Endothelial cell of umbilical vein (primary cell): ENCODE data around the gene OR8H3. TPM values are rescaled to one million over a fixed set of nuclear protein-coding genes. Genes with fewer than 3 reads are reported as not detected.

Experiments used
- BruUV-seq: library from RNA; stranded (reverse); fragments of 400-500 nt; replicated peaks from 2 replicates; lab custom pipeline; 2021; lab: Mats Ljungman, UMichigan
- CTCF ChIA-PET: fragments of 300-600, 350-600 bp; sonication (Branson Sonifier 250); formaldehyde crosslinking; loops from one replicate; lab custom pipeline; 2021; ENCODE audit warnings: antibody characterized with exemption, inconsistent platforms; lab: Charles Lee
- POLR2A ChIA-PET: fragments of 300-600, 350-600 bp; sonication (Branson Sonifier 250); formaldehyde crosslinking; loops from one replicate; lab custom pipeline; 2021; ENCODE audit warnings: antibody characterized with exemption, inconsistent platforms; lab: Charles Lee
- DNase-seq: peaks from one replicate; pipeline ENCODE4 v3.0.0-alpha.2; 2011; ENCODE audit warnings: low read depth, low spot score
- FAIRE-seq: peaks from 2 replicates; lab custom pipeline; 2011; peaks lifted over from hg19 to GRCh38; lab: Jason Lieb, UNC
- H2AFZ ChIP-seq: 2 replicates; pipeline ENCODE4 v1.6.0; 2012; ENCODE audit warnings: low read depth, low read length, control low read depth, inconsistent platforms
- H3K27ac ChIP-seq: 2 replicates; pipeline ENCODE4 v1.5.1; 2011; ENCODE audit warnings: low read depth, mild to moderate bottlenecking, control low read depth, low read length, moderate library complexity; ENCODE audit not compliant: insufficient read depth
- H3K27me3 ChIP-seq, 2 experiments: 2 replicates each; pipeline versions ENCODE4 v1.6.0 to v1.6.1; 2011; ENCODE audit warnings: low read length in 2 of 2, mixed read lengths in 1 of 2; ENCODE audit not compliant: control insufficient read depth in 2 of 2, insufficient read depth in 2 of 2
- H3K36me3 ChIP-seq, 2 experiments: 2 replicates in 1 of 2; 3 replicates in 1 of 2; pipeline ENCODE4 v1.5.1; 2011; ENCODE audit warnings: low read length in 2 of 2, mild to moderate bottlenecking in 1 of 2, moderate library complexity in 1 of 2; ENCODE audit not compliant: control insufficient read depth in 2 of 2, insufficient read depth in 2 of 2; ENCODE audit errors: extremely low read depth in 1 of 2
- H3K4me1 ChIP-seq: 3 replicates; pipeline ENCODE4 v1.5.1; 2011; ENCODE audit warnings: mild to moderate bottlenecking, low read length; ENCODE audit not compliant: control insufficient read depth, insufficient read depth; ENCODE audit errors: extremely low read depth
- H3K4me2 ChIP-seq: 2 replicates; pipeline ENCODE4 v1.6.1; 2011; ENCODE audit warnings: low read length, control low read depth, mixed read lengths; ENCODE audit not compliant: insufficient read depth
- H3K4me3 ChIP-seq, 3 experiments: fragments of 200-600 bp in 1 of 3; sonication (generic), shearing (Covaris generic) in 1 of 3; replicated peaks in 1 of 3; 2 replicates each; pipeline ENCODE4 v1.5.1; 2011 to 2016; ENCODE audit warnings: control low read depth in 3 of 3, low read length in 3 of 3, mild to moderate bottlenecking in 2 of 3, inconsistent platforms in 1 of 3, low read depth in 1 of 3, moderate library complexity in 1 of 3; ENCODE audit not compliant: insufficient read depth in 1 of 3
- H3K79me2 ChIP-seq: 2 replicates; pipeline ENCODE4 v1.6.0; 2012; ENCODE audit warnings: low read length, inconsistent platforms; ENCODE audit not compliant: control insufficient read depth, insufficient read depth
- H3K9ac ChIP-seq: replicated peaks from 2 replicates; pipeline ENCODE3; 2011; ENCODE audit warnings: low read length, control low read depth; ENCODE audit not compliant: insufficient read depth; ENCODE audit errors: extremely low read depth
- H3K9me1 ChIP-seq: replicated peaks from 3 replicates; pipeline ENCODE4 v1.6.0; 2011; ENCODE audit warnings: mild to moderate bottlenecking, low read length; ENCODE audit not compliant: control insufficient read depth, insufficient read depth; ENCODE audit errors: extremely low read depth
- H3K9me3 ChIP-seq: replicated peaks from 2 replicates; pipeline ENCODE4 v1.5.1; 2012; ENCODE audit warnings: low read length, inconsistent platforms; ENCODE audit not compliant: control insufficient read depth, insufficient read depth
- H4K20me1 ChIP-seq: replicated peaks from 2 replicates; pipeline ENCODE3; 2011; ENCODE audit warnings: mild to moderate bottlenecking, low read length; ENCODE audit not compliant: control insufficient read depth, insufficient read depth; ENCODE audit errors: extremely low read depth
- CTCF ChIP-seq, 2 donors: IDR thresholded peaks; 1 replicate in 1 of 2; 2 replicates in 1 of 2; pipeline ENCODE4 v1.5.1; 2011; ENCODE audit warnings: low read length in 2 of 2, mild to moderate bottlenecking in 2 of 2, moderate library complexity in 2 of 2, control low read depth in 1 of 2, inconsistent platforms in 1 of 2, low read depth in 1 of 2; ENCODE audit not compliant: insufficient read depth in 1 of 2; ENCODE audit errors: extremely low read depth in 1 of 2
- EZH2 ChIP-seq: IDR thresholded peaks from 2 replicates; pipeline ENCODE4 v1.6.1; 2012; ENCODE audit warnings: borderline replicate concordance, low read depth, mild to moderate bottlenecking, moderate library complexity, low read length, inconsistent platforms; ENCODE audit not compliant: severe bottlenecking
- JUN ChIP-seq: IDR thresholded peaks from 2 replicates; pipeline ENCODE4 v1.6.1; 2011; ENCODE audit warnings: borderline replicate concordance, low read depth; ENCODE audit not compliant: insufficient read length, insufficient read depth
- MYC ChIP-seq: IDR thresholded peaks from one replicate; pipeline ENCODE4 v1.6.1; 2011; ENCODE audit warnings: mild to moderate bottlenecking, low read depth, low read length
- POLR2A ChIP-seq: IDR thresholded peaks from 2 replicates; pipeline ENCODE4 v1.6.1; 2012; ENCODE audit warnings: low read depth, mild to moderate bottlenecking, control low read depth, low read length
- dilution Hi-C: fragments of 300-500 bp; cut with MboI; formaldehyde crosslinking; loops from one replicate; pipeline ENCODE4 v1.15.0; 2019; ENCODE audit warnings: low sequenced_read_pairs; ENCODE audit not compliant: extremely low pct_ligation_motif_present
- intact Hi-C: fragments of 100-400 bp; cut with micrococcal nuclease; formaldehyde crosslinking; loops from one replicate; pipeline ENCODE4 v1.10.0; 2022
- polyA plus RNA-seq, 4 experiments: library from polyadenylated mRNA; depleted of rRNA in 3 of 4; stranded (reverse) in 3 of 4; unstranded in 1 of 4; fragments of >200 nt; gene quantifications; 2 replicates each; pipeline versions ENCODE4 v1.2.1 to v1.2.3, GENCODE V29; 2011 to 2012; ENCODE audit warnings: missing spikeins in 1 of 4
- total RNA-seq: library from RNA; stranded (reverse); gene quantifications from 2 replicates; pipeline ENCODE4 v1.2.3, GENCODE V29; 2021
- TF ChIP-seq, protein P1 (sequence below): IDR thresholded peaks from 2 replicates; pipeline ENCODE4 v1.6.1; 2011; ENCODE audit not compliant: insufficient read depth, insufficient read length

Gene OR8H3
- total and polyA plus RNA-seq, 2 donors (not counting 3 experiments of a cell fraction or from before 2014, with no cell fraction given) = not detected

- Histone ChIP-seq H3K79me2 (no peaks in the 10 kb centered on the region), H3K4me2 (no peak within 1 kb of the TSS), H3K27ac (no peak within 1 kb of the TSS), H3K9me1 (no peaks in the 10 kb centered on the region), H4K20me1 (no peaks in the 10 kb centered on the region), H3K36me3 (no peaks in the 10 kb centered on the region), H3K9me3 (peaks cover 2% of the 10 kb centered on the region), H3K4me3 (no peak within 1 kb of the TSS), H3K27me3 (no peaks in the 10 kb centered on the region), H2AFZ (no peak within 1 kb of the TSS), H3K9ac (no peak within 1 kb of the TSS), H3K4me1 (no peaks in the 10 kb centered on the region)
- FAIRE-seq = no peak
- dilution Hi-C loops (no loop called here), intact Hi-C loops (no loop called here)
- TF ChIP-seq CTCF (IDR thresholded peaks at IDR 0.05; ENCODE audit: extremely low read depth in 1 of 2, insufficient read depth in 1 of 2, low read depth in 1 of 2, low read length in 2 of 2) = no peak
- TF ChIP-seq, protein P1, sequence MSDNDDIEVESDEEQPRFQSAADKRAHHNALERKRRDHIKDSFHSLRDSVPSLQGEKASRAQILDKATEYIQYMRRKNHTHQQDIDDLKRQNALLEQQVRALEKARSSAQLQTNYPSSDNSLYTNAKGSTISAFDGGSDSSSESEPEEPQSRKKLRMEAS = no peak
- TF ChIP-seq MYC = no peak
- no peak for TF ChIP-seq JUN
- no peak for TF ChIP-seq EZH2
- TF ChIP-seq POLR2A = no peak
- ChIA-PET POLR2A (no interaction called here), CTCF (no interaction called here)
- BruUV-seq = no TSS peak
- DNase-seq = no peak
These were observed 29.2 kb upstream of the OR8H3 start, which contains the start of gene OR8I2 for GRCh38 chr11:56093008-56093407. Gene OR8I2 (plus strand): TSS chr11:56093308. CDS start chr11:56093308, 0 bp downstream.

DNA sequence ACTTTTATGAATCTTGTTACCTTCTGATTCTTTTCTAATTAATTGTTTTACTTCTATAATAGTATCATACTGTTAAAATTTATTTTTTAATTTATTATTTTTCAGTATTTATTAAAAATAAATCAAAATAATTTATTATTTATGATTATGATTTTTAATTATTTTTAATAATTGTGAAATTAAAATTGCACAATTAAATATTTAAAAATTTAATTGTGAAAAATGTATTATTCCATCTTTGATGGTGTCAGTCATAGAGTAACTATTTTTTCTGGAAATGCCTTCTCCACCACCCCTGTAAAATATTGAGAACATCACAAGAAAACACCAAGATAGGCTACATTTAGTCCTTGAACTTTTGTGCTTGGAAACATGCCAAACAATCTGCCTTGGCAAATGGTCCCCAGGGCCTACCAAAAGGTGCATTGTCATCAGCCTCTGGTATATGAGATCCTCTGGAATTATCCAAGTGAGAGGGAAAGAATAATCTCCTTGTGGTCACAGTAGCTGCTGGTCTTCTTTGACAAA, 18.9 kb upstream of the OR8H3 start, which contains the start of gene OR8H2:
TSS of gene OR8H2 (plus strand) at position 478 of the 528 bp plus-strand sequence. CDS start 1,356 bp downstream, outside the sequence.
- BruUV-seq = no TSS peak
- Histone ChIP-seq H3K9ac (no peak within 1 kb of the TSS), H3K4me2 (no peak within 1 kb of the TSS), H3K4me3 (no peak within 1 kb of the TSS), H3K27ac (no peak within 1 kb of the TSS), H3K9me1 (no peaks in the 10 kb centered on the region), H3K79me2 (no peaks in the 10 kb centered on the region), H2AFZ (no peak within 1 kb of the TSS), H3K36me3 (no peaks in the 10 kb centered on the region), H3K27me3 (no peaks in the 10 kb centered on the region), H3K4me1 (no peaks in the 10 kb centered on the region), H4K20me1 (no peaks in the 10 kb centered on the region), H3K9me3 (no peaks in the 10 kb centered on the region)
- ChIA-PET CTCF (no interaction called here), POLR2A (no interaction called here)
- dilution Hi-C loops = no loop called here
- DNase-seq (no peak), FAIRE-seq (no peak)
- no peak for TF ChIP-seq MYC
- TF ChIP-seq, protein P1 = no peak
- no peak for TF ChIP-seq CTCF (IDR thresholded peaks at IDR 0.05; ENCODE audit: extremely low read depth in 1 of 2, insufficient read depth in 1 of 2, low read depth in 1 of 2, low read length in 2 of 2)
- no peak for TF ChIP-seq JUN
- intact Hi-C loops = no loop called here
